Measurements from ENCODE around the gene LCMT2.
A peak's percentile ranks its signal among the peaks of the same experiment; 100 is the strongest.
"Not testable (repeated sequence)": the region's sequence is repeated elsewhere in the genome, so short reads cannot be mapped to it uniquely, and the experiment has no call there.

The LCMT2 gene

DNA sequence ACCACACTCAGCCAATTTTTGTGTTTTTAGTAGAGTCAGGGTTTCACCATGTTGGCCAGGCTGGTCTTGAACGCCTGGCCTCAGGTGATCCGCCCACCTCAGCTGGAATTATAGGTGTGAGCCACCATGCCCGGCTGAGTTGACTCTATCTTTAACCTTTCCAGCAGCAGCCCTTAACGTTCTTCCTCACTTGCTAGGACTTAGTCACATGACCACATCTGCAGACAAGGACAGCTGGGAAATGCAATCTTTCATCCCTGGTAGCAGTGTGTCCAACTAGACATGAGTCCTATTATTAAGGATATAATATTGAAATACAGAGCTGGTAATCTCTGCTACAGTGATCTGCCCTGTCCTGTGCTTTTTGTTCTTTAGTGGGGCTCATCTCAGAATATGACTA is 18.0 kb downstream of the LCMT2 start:
- no peak for DNase-seq

DNA sequence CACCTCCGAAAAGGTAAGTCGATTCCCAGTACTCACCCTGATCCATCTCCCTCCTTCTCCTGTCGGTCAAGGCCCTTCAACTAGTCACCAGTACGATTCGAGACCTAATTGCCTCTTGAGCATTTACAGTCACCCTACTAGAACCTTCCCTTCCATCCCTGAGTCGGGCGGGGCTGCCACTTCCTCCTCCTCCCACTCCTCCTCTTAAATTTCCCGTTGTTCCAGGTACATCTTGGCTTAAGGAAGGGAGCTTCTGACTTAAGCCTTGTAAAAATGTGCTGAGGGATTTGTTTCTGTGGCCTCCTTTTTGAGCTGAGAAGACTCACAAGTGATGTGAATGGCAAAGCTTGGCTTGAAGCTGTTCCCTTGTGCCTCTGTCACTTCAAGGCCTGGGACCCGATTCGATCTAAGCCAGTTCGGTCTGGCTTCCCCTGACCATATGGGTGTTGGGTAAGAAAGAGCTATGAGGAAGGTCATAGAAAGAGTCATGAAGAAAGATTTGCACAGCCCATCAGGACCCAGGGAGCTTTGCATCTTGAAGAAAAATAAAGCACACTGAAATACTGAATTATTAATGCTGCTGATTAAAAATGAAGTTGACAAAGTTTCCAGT is 28.1 kb downstream of the LCMT2 start, which contains the start of gene TGM7:
TGM7 (minus strand) TSS at position 51 of the 613 bp plus-strand sequence.
- DNase-seq, result no peak

DNA sequence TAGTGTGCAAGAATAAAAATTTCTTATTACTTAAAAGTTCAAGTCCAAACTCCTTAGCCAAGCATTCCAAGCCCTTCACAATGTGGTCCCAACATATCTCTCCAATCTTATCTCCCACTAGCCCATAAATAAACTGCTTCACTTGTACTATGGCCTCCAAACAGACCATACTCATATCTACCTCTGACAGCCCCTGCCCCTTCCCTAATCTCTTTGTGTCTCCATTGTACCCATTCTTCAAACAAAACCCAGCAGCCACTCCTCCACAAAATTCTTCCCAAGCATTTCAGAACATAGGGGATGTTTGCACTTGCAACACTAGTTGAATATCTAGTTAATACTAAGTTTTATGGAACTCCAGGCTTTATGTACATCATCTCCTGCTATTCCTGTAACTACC is 30.5 kb downstream of the LCMT2 start:
- DNase-seq, result no peak

DNA sequence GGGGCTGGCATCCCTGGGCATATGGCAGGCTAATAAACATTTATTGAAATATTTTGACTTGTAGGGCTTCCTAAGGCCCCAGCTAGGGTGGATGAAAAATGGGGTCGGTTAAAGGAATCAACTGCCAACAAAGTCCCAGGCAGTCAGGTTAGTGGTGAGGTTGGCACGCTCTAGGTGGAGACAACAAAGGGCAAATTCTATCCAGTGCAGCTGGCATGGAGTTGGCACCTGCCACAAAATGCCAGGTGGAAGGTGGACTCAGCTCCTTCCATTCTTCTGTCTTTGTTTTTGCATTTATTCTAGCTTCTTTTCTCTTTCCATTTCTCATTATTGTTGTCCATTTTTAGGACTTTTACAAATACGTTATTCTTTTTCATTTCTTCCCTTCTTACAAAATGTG is 31.0 kb downstream of the LCMT2 start:
- DNase-seq, result no peak

DNA sequence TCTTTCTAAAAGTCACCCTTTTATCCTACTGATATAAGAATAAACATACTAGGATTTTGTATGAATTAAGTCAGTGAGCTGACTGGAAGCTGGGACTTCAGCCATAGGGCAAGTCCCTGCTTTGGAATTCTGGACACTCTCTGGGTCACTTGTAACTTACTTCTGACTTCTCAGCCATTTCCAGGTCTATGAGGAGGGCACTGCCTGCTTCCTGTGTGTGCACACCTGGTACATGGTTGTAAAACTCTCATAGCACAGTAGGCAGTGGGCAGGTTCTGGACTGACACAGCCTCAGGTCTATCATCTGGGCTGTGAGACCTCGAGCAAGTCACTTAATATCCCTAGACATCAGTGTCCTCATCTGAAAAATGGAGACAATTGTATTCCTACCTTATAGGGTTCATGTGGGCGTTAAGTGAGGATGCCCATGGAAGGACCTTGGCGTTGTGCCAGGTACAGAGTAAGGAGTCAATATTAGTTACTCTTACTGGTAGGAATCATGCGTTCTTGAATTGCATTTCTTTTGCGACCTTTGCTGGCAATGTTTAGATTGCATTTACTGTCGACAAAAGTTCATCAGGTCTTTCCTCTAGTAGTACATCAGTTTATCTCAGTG is 36.2 kb downstream of the LCMT2 start:
- no peak for DNase-seq

DNA sequence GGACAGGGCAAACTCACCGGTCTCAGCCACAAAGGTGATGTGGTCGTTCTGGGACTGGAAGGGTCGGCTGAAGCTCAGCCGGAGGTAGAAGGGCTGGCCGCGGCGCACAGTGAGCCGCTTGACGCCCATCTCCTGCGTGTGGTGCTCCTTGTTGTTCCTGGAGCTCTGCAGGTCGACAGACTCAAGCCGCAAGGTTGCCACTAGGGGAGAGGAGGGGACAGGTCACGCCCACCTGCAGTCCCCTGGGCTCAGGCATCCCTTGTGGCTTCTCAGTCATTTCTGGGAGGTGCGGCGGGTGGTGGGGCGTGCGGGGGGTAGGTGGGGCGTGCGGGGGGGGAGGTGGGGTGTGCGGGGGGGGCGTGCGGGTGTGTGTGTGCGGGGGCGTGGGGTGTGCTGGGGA is 36.9 kb downstream of the LCMT2 start:
- DNase-seq, result no peak

DNA sequence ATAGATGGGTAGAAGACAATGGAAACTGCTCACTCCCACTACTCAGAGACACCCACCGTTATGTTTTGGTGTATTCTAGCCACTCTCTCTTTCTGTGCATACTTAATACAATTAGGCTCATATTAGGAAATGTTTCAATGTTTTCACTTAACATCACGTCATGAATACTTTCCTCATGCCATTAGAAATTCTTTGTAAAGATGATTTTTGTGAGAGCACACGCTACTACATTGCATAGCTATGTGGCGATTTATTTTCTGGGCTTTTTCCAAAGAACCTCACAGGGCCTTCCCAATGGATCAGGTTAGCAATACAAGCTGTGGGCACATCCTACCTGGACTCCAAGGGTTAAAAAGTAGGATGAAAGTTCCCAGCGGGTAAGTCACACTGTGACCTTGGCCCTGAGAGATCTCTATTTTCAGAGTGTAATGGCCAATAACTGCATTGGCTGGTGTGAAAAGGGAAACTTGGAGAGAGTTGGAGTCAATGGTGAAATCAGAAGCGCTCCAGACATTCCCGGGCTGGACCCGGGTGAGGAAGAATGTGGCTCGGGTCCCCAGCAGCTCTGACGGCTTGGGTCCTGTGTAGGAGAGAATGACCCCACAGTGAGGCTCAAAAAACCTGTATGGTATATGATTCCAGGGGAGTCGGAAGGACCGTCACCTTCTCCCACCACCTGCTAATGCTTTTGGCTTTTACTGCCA is 37.8 kb downstream of the LCMT2 start:
- DNase-seq, result no peak

DNA sequence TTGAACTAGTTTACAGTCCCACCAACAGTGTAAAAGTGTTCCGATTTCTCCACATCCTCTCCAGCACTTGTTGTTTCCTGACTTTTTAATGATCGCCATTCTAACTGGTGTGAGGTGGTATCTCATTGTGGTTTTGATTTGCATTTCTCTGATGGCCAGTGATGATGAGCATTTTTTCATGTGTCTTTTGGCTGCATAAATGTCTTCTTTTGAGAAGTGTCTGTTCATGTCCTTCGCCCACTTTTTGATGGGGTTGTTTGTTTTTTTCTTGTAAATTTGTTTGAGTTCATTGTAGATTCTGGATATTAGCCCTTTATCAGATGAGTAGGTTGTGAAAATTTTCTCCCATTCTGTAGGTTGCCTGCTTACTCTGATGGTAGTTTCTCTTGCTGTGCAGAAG is 40.7 kb downstream of the LCMT2 start:
- not testable (repeated sequence) for DNase-seq

DNA sequence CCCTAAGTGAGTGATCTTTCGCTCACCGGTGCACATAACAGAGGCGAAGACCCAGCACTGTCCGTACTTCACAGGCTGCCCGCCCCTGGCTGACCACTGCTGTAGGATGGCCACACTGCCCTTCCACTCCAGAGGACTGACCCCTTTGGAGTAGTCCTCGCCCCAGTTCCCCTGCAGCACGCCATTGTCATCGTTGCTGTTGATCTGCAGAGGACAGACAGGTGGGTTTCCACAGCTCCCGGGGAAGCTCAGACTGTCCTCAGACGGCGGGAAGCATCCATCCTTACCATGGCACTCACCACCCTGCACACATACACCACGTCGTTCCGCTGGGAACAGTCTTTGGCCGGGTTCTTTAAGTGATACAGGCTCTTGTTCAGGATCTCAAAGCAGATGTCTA is 43.1 kb downstream of the LCMT2 start:
- DNase-seq, result no peak

DNA sequence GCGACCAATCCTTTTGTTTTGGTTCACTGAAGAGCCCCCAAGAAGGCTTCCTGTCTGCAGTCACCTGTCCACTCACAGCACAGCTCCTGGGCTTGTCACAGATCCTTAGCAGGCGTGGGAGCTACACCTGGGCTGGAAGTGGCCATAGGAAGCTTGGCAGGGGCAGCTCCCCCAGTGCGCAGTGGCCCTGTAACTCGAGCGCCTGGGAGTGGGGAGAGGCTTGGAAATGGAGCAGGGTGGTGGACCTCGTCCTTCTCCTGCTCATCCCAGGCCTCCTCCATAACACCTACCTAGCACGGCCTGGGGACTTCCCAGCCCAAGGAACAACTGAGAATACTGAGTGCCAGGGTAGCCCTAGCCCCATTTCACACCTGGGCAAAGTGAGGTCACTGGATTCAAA is 44.3 kb downstream of the LCMT2 start:
- no peak for DNase-seq

DNA sequence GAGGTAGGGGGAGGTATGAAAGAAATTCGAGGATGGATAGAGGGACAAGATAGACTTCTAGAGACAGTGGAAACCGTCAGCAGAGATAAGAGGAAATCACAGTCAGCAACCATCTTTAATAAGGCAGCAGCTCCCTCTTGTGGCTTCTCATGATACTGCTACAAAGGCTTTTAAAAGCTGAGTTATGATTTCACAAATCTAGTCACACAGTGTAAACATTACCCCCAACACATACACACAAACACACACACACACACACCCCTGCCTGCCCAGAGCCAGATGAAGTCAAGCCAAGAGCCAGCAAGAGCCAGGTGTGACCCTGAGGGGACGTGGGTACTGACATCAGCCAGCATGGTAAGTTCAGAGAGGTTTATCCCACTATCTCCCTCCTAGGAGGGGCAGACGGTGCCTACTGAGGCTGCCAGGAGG is 44.8 kb downstream of the LCMT2 start:
- DNase-seq, result peak; percentile 15

DNA sequence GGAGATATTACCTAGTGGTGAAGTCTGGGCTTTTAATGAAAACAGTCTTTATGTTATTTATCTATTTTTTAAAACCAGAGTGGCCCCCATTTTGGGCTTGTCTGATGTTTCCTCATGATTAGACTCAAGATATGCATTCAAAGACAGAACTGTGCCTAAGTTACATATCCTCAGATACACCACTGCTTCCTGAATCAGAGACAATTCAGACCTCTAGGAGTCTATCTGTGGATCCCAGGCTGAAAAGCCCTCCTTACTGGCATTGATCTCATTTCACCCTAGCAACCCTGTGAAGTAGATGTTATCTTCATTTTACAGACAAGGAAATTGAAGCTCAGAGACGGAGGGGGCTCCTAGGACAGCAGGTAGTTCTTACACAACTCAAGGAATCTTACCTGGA is 46.8 kb downstream of the LCMT2 start:
- DNase-seq, result no peak

DNA sequence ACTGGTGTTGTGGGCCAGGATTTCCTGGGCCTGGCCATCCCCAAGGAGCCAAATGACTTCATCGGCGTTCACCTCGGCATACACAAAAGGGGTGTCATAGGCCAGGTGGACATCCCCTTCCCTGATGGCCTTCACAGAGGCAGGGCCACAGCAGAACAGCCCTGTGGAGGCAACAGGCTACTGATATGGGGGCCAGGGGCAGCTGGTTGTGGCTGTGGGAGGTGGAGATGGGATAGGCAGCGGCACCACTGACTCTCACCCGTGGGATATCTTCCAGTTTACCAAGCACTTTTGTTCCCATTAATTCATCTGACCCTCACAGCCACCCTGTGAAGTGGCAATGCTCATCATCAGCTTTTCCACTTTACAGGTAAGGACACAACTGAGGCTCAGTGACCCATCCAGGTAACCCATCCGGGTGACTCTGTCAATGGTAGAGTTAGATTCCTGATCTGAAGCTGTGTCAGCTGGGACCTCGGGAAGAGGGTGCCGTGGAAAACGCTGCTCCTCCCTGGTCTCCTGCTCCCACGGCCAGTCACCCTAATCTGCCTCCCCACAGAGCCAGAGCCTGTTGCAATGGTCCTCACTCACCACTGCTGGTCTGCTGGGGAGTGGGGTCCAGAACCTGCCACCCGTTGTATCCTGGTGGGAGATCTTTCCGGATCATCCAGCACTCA is 48.3 kb downstream of the LCMT2 start:
- DNase-seq, result no peak

DNA sequence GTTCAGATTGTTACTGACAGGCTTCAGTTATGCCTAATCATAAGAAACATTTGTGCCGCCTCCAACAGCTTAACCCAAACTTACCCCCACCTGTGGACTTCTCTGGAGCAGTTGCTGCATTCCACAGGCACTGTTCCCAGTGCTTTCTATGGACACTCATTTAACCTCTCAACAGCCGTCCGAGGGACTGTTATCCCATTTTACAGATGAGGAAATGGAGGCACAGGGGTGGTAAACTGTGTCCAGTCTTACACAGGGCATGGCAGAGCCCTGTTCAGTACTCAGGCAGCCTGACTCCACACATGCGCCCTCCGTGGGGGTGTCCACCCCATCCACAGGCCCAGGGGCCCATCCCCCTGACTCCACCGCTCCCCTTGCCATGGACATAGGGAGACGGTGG is 49.4 kb downstream of the LCMT2 start:
- DNase-seq, result no peak

DNA sequence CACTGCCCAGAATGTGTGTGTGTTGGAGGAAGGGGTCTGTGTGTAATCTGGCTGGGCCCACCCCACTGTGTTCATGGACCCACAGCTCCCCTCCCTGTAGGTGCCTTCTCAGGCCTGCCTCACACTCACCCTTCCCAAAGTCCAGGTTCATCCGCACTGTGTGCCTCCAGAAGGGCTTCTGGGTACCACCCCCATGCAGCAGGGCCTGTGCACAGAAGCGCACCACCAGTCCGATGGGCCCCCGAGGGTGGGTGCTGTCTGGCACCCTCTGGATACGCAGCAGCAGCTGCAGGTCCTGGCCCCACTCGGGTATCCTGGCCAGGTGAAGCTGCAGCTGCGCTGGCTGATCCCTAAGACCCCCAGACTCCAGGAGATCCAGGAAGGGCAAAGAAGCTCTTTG is 50.9 kb downstream of the LCMT2 start:
- no peak for DNase-seq

DNA sequence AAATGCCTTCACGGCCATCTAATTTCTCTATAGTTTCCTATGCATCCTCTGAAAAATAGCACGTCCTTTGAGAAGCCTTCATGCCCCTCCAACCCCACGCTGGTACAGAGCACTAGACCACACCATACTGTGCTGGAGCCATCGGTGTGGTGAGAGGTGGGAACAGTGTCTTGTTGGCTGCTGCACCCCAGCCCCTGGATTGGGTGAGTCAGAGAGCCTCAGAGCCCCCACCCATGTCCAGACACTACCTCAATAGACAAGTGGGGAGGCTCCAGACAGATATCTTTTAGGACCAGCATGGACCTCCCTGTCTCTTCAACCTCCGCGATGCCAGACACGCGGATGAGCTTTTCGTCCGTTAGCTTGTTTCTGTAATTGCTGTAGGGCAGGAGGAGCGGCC is 51.5 kb downstream of the LCMT2 start:
- DNase-seq, result no peak

DNA sequence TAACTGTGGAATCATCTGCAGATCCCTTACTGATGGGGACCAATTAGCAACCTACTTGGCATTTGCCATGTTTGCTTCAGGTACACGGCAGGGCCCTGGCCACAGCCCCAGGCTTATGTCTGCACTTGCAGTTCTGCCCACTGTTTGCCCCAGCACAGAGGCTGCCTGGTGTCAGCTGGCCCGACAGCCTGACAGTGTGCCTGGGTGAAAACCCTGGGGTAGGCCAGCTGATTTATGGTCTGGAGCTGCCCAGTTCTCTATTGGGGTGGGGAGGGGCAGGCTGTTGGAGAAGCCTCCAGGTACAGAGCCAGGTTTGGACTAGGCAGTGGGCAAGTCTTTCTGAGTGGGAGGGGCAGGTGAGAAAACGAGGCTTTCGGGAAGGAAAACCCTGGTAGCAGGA is 52.5 kb downstream of the LCMT2 start:
- no peak for DNase-seq

DNA sequence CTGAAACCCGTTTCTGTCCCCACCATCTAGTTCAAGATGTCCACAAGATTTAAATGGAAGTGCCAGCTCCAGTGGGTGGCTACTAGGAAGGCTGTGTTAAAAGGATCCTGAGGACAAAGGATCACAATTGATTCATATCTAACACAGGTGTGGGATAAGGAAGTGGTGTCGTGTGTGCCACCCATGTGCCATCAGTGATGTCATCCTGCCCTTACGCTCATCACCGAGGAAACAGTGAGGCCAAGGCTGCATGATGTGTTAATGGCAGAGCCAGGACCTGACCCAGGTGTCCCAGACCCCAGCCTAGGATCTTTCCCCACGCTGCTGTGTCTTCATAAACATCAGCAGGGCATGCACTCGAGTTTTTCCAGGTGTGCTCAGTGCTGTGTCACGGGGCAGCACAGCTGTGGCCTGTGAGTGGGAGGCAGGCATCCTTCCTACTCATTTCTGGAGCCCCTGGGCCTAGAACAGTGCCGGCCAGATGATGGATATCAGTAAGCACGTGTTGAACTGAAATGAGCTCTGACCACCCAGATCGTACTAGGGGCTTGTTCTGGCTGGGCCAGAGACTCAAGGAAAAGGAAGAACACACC is 53.0 kb downstream of the LCMT2 start:
- DNase-seq, result no peak

DNA sequence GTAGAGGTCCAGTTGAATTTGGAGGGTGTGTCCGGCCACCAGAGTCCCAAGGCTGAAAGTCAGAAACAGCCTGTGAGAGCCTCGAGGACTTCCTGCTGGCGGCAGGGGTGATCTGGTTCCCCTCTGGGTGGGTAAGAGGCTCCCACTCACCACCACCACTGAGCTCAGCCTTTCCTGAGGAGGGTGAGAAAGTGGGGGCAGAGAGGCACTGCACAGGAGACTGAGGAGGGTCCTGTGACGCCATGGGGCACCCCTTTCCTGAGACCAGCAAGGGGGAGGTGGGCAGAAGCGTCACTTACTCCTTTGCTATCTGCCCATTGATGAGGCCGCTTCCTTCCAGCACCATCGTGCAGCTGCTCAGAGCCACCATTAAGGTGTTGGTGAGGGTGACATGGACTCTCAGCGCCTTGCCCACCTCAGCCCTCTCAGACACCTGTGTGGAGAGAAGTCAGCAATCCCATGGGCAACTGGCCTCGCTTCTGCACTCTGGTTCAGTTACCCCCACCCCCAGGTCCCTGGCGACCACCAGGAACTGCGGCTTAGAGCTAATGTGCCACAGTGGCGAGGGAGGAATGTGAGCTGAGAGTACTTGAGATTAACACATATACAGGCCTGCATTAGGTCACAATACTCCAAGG is 53.7 kb downstream of the LCMT2 start:
- DNase-seq, result no peak

DNA sequence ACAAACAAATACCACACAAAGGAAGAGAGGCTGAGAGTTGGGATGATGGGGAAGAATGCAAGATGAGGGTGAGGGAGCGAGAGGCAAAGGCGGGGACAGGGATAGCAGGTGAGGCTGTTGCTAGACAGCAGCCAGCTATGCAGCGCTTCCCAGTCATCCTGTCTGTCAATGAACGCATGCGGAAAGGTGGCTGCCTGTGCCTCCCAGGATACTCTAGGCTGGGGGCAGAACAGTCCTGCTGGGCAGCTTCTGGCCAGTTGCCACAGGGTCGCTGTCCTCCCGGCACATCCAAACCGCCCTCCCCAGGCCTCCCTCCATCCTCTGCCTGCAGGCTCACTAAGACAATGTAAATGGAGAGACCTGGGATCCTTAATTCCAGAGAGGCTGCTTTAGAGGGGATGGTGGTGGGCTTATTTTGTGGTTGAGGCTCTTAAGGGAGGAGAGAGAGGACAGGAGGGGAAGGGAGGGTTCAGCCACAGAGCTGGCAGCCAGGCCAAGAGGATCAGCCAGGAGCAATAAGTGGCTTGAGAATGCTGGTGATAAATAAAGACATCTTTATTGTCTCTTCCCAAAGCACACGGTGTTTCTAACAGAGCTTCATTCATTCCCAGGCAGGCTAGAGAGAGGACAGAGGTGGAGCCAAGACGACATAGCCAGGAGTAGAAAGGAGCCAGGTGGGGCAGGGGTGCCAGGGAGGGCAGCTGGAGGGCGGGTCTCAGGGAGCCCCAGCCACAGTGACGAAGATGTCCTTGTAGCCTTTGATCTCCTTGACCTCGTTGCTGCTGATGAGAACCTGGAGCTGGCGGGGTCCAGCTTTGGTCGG is 54.4 kb downstream of the LCMT2 start:
- no peak for DNase-seq

DNA sequence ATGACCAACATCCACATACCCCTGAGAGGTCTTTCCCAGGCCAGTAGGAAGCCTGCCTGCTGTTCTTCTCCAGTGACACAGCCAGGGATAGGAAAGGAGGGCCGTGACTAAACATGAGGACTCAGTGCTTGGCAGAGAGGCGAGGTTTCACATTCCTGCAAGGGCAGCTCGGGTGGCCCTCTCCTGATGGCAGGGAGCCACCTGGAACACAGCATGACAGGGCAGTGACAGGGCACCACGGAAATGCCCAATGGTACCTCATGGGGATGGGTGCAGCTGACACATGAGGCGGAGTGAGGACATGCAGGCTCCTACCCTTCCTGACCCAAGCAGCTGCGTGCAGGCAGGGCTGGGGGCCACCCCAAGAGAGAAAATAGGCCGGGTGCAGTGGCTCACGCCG is 56.2 kb downstream of the LCMT2 start:
- no peak for DNase-seq

Data from NCI-H187 treated with DMSO at 0.1 percent for 48 hours (cell line).